A549 (cell line): ENCODE data around the gene LRP6.

Source experiments
- CTCF ChIP-seq: fragments of >200 bp; sonication (Bioruptor Twin); formaldehyde crosslinking; IDR thresholded peaks from 3 replicates; pipeline ENCODE4 v1.5.1; 2016
- HMGXB4 ChIP-seq: fragments of 250-450 bp; sonication (Bioruptor Pico); IDR thresholded peaks from 2 replicates; pipeline ENCODE4 v1.5.0; 2021; ENCODE audit warnings: mild to moderate bottlenecking, moderate library complexity, borderline replicate concordance
- RNF2 ChIP-seq: fragments of 200-600 bp; sonication (generic); IDR thresholded peaks from 2 replicates; pipeline ENCODE4 v1.6.1; 2016; ENCODE audit warnings: low read depth, mild to moderate bottlenecking, antibody characterized with exemption, moderate library complexity, borderline replicate concordance

GRCh38 chr12:12239127-12239526, 27.7 kb downstream of the LRP6 start:
- no peak for TF ChIP-seq HMGXB4 (CRISPR knock-in tag)
- TF ChIP-seq RNF2 = no peak
- no peak for TF ChIP-seq CTCF
